NCI-H446 (cell line): Measurements from ENCODE around the gene TEX51.

Experiments
- DNase-seq, 2 experiments: peaks; one replicate each; lab custom pipeline; 2025; lab: John Stamatoyannopoulos, UW

TEX51 gene

DNA sequence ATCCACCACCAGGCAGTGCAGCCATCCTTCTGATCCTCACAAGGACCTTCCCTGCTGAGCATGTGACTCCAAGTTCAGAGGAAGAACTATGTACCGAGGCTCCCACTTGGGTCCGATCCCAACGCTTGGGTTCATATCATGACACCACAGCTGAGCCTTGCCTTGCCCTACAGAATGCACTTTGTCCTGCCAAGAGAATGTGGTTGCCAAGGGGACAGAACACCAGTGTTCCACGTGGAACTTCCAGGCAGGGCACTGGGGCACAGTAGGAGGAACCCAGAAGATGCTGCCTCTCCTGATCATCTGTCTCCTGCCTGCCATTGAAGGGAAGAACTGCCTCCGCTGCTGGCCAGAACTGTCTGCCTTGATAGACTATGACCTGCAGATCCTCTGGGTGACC lies at the start of gene TEX51:
Gene TEX51, plus strand, starts transcription at position 255 of the 400 bp plus-strand sequence. Its CDS starts 29 bp downstream, at position 284.
- DNase-seq = no peak

GRCh38 chr2:126849054-126849453 lies 49.6 kb upstream of the TEX51 start:
- no peak for DNase-seq

DNA sequence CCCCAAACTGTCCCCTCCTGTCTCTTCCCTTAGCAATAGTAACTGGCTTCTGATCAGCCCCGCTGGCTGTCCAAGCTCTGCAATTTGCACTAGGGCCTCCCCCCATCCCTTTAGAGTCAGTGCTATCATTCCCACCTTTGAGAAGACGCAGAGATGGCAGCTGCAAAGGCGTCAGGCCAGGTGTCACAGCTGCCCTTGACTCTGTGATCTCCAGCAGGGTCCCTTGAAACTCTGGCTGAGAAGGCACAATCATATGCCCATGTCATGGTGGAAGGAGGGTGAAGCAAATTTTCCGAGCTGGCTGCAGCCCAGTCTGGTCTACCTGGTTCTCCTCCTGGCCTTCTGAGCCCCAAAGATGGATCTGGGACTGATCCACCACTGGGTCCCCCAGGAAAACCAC lies 49.2 kb upstream of the TEX51 start:
- no peak for DNase-seq

GRCh38 chr2:126849991-126850535 lies 48.6 kb upstream of the TEX51 start:
- no peak for DNase-seq

DNA sequence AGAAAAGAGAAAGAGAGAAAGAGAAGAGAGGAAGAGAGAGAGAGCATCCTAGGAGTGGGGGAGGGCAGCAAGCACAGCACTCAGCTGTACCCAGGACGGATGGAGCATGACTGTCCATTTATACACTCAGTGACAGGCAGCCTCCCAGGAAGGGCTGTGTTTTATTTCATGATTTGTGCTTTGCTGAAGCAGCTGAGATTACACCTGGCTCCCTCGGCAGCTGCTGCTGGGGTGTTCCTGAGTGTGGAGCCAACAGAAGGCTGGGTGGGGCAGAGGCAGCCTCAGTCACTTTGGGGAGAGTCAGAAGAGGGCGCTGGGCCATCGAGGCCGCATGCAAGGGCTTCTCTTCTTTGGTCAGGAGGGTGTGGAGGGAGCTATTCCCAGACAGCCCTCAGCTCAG lies 47.8 kb upstream of the TEX51 start:
- no peak for DNase-seq

DNA sequence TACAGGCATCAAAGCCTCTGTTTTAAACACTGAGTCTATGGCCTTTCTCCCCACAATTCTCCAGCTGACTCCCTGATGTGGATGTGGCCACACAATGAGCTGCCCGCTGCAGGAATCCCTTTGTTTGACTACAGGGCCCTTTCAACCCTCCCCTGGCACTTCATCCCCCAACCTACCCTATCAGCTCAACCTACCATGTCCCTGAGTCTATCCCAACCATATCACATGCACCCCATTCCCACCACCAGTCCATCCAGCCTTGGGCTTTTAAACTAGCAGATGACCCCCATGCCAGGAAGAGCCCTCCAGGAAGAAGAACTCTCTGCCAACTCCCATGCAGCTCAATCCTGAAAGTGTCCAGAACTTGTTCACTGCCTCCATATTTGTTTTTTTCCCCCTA lies 46.9 kb upstream of the TEX51 start:
- DNase-seq = no peak

DNA sequence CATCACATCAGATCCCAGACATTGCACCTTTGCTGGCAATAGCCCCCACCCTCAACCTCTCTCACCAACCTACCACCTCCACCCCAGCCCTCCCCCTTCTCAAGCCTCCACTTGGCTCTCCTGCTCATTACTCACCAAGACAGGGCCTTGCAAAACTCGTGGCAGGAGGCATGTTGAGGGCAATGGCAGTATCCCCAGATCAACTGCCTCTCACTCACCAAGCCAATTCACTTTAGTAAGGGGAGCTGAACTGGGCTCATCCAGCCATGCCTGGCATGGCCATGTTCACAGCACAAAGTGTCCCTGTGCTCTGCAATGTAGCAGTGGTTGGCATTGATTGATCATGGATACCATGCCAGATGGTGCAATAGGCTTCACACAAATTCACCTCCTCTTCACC lies 46.3 kb upstream of the TEX51 start:
- no peak for DNase-seq

GRCh38 chr2:126855606-126856005 lies 43.1 kb upstream of the TEX51 start:
- DNase-seq = no peak

DNA sequence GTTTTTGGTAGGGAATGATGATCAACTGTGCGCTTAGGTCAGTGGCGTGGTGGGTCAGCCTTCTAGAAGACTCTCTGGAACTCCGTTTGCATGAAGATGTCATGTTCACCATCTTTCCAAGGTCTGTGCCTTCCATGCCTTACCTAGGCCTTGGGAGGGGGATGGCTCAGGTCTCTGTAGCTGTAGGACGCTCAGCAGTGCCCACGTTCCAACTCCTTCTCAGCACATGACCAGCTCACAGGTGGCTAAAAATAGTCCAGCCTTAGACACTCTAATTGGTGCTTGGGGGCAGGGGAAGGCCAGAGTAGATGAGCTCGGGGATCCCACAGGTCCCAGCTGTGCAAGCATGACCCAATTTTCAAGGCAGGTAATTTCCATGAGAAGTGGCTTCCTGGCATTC lies 42.3 kb upstream of the TEX51 start:
- DNase-seq = no peak

DNA sequence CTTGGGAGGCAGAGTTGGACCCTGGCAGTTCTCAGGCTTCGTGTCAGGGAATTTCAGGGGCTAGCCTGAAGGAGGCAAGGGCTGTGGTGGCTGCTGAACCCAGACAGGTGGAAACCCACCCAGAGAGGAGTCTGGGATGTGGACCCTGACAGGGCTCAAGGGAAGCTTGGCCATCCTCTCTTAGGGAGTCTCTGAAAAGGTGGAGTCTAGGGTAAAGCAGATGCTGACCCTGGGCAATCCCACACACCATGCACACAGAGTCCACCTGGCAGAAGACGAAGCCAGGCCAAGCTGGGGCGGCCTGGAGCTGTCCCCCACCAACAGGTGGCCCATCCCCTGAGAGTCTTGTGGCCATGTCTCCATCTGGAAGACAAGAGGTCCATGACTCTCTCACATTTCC lies 41.2 kb upstream of the TEX51 start:
- no peak for DNase-seq

- no peak for DNase-seq
Measured at GRCh38 chr2:126858013-126858412, 40.7 kb upstream of the TEX51 start.

GRCh38 chr2:126858436-126858835 lies 40.3 kb upstream of the TEX51 start:
- DNase-seq = no peak

GRCh38 chr2:126858991-126859390 lies 39.7 kb upstream of the TEX51 start:
- DNase-seq = no peak

GRCh38 chr2:126859631-126860030 lies 39.1 kb upstream of the TEX51 start:
- no peak for DNase-seq

GRCh38 chr2:126860385-126860784 lies 38.3 kb upstream of the TEX51 start:
- no peak for DNase-seq

DNA sequence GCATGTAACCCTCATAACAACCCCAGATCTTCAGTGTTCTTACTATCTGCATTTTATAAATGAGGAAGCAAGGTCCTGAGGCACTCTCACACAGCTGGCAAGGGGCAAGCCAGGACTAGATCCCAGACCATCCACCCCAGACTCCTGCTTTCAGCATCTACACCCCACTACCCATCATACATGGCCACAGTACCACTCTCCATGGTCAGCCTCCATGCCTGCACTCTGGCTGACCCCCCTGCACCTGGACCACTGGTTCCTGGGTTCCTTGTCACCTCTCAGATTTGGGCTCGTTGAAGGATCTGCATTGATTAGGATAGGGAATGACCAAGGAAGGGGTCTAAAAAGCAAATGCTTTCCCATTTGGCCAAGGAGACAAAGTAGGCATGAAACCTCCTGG lies 36.0 kb upstream of the TEX51 start:
- DNase-seq = no peak

- DNase-seq = no peak
Measured at GRCh38 chr2:126863336-126864015, 35.2 kb upstream of the TEX51 start.

- no peak for DNase-seq
Measured at GRCh38 chr2:126864861-126865260, 33.8 kb upstream of the TEX51 start.

DNA sequence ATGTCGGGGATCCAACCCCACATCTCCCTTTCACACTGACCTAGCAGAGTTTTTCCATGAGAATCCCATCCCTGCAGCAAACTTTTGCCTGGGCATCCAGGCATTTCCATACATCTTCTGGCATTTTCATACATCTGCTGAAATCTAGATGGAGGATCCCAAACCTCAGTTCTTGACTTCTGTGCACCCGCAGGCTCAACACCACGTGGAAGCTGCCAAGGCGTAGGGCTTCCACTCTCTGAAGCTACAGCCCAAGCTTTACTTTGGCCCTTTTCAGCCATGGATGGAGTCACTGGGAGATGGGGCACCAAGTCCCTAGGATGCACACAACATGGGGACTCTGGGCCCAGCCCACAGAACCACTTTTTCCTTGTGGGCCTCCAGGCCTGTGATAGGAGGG lies 32.2 kb upstream of the TEX51 start:
- no peak for DNase-seq

DNA sequence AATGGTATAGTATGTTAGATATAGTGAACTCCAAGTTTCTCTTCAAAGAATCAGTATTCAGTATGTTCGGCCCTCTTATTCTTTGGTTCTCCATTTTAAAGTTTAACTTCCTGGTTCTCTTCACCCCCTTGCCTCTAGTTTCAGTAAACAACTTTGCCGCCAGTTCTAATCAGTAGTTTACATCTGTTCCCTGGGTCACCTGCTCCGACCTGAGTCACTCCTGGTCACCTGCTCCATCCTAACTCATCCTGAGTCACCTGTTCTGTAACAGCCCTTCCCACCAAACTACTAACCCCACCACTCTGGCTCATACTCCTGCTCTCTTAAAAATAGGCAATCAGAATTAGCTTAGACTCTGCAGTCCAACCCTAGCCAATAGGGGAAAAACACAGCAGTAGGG lies 23.7 kb upstream of the TEX51 start:
- DNase-seq = no peak

- no peak for DNase-seq
Measured at GRCh38 chr2:126876631-126877030, 22.1 kb upstream of the TEX51 start.

DNA sequence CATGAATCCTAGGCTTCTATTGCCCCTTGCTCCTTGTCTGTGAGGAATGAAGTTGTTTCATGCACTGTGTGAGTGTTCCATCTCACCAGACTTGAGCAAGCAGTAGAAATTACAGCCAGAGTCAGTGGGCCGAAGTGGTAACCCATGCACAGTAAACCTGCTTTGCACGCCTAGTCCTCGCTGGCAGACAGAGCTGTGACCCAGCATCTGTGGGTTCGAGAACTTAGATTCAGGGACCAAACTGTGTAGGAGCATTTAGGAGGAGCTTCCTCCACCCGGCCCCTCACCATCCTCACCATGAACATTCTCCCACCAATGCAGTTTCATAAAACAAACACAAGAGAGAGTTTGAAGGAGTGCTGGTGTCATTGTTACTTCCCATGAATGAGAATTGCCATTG lies 21.6 kb upstream of the TEX51 start:
- no peak for DNase-seq

GRCh38 chr2:126877861-126878565 lies 20.7 kb upstream of the TEX51 start:
- DNase-seq = no peak

DNA sequence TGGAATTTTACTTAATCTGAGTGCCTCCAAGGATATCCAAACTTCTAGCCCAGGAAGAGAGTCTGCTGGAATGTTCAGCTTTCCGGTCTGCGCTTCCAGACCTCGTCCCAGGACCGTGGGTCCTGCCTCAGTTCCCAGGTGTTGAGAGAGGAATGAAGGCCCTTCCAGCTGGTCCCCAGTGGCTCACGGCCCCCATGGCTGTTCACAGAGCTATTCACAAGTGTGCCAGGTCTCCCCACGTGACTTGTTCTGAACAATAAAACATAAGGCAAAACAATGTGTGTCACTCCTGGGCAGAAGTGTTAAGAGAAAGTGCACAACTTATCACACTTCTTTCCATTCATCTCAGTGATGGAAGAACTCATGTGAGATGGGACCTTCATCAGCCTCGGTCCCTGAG lies 20.1 kb upstream of the TEX51 start:
- no peak for DNase-seq
